Activated T-cell treated with anti-CD3 and anti-CD28 coated beads, Interleukin-2, amount 50 U/mL, for 4 hours (primary cell): ENCODE measurements around the gene BEND6. TPM values are rescaled to one million over a fixed set of nuclear protein-coding genes. Genes with fewer than 3 reads are reported as not detected.

ENCODE experiments used
- ATAC-seq, 2 donors: fragments of 200-7000 bp; cut with Tn5 transposase; one replicate each; pipeline ENCODE4 v1.10.0; 2021
- DNase-seq: peaks from one replicate; pipeline ENCODE4 v3.0.0-alpha.2; 2020
- H3K27me3 Mint-ChIP-seq: one replicate; pipeline ENCODE4 v1.8.0; 2021; ENCODE audit warnings: low read depth, mixed read lengths
- H3K36me3 Mint-ChIP-seq: one replicate; pipeline ENCODE4 v1.8.0; 2022; ENCODE audit warnings: mixed read lengths; ENCODE audit not compliant: insufficient read depth
- H3K4me1 Mint-ChIP-seq: one replicate; pipeline ENCODE4 v1.8.0; 2021; ENCODE audit warnings: low read depth, mixed read lengths
- H3K4me3 Mint-ChIP-seq: one replicate; pipeline ENCODE4 v1.8.0; 2021; ENCODE audit warnings: mild to moderate bottlenecking, moderate library complexity, mixed read lengths
- H3K9me3 Mint-ChIP-seq: one replicate; pipeline ENCODE4 v1.8.0; 2021; ENCODE audit warnings: mixed read lengths
- total RNA-seq, 3 donors: library from RNA; stranded (reverse); gene quantifications; one replicate each; pipeline ENCODE4 v1.2.1, GENCODE V29; 2021

The BEND6 gene
- total RNA-seq, 3 donors from 2014 or later, result 0.05 TPM; not detected in 2

- no peak overlapping the region for H3K4me3 Mint-ChIP-seq
- ATAC-seq (no peak), DNase-seq (no peak)
- H3K36me3 Mint-ChIP-seq, result no peaks in the 10 kb centered on the region
- no peaks in the 10 kb centered on the region for H3K9me3 Mint-ChIP-seq
- H3K4me1 Mint-ChIP-seq, result no peaks in the 10 kb centered on the region
- H3K27me3 Mint-ChIP-seq, result peaks cover 10% of the 10 kb centered on the region
Measured at GRCh38 chr6:56930846-56931245, 24.1 kb upstream of the BEND6 start.

GRCh38 chr6:56932910-56933477 is 21.9 kb upstream of the BEND6 start:
- DNase-seq, result no peak
- no peaks in the 10 kb centered on the region for H3K36me3 Mint-ChIP-seq
- H3K4me1 Mint-ChIP-seq, result no peaks in the 10 kb centered on the region
- ATAC-seq, result no peak
- no peak overlapping the region for H3K4me3 Mint-ChIP-seq
- H3K9me3 Mint-ChIP-seq, result no peaks in the 10 kb centered on the region
- H3K27me3 Mint-ChIP-seq, result peaks cover 6% of the 10 kb centered on the region

GRCh38 chr6:56933650-56934049 is 21.3 kb upstream of the BEND6 start:
- peaks cover 2% of the 10 kb centered on the region for H3K4me1 Mint-ChIP-seq
- H3K36me3 Mint-ChIP-seq, result no peaks in the 10 kb centered on the region
- H3K27me3 Mint-ChIP-seq, result peaks cover 4% of the 10 kb centered on the region
- ATAC-seq, result no peak
- DNase-seq, result no peak
- H3K9me3 Mint-ChIP-seq, result no peaks in the 10 kb centered on the region
- H3K4me3 Mint-ChIP-seq, result no peak overlapping the region

- ATAC-seq (no peak), DNase-seq (no peak)
- peaks cover 2% of the 10 kb centered on the region for H3K4me1 Mint-ChIP-seq
- no peaks in the 10 kb centered on the region for H3K36me3 Mint-ChIP-seq
- peaks cover 7% of the 10 kb centered on the region for H3K27me3 Mint-ChIP-seq
- H3K9me3 Mint-ChIP-seq, result peaks cover 4% of the 10 kb centered on the region
- no peak overlapping the region for H3K4me3 Mint-ChIP-seq
Measured at GRCh38 chr6:56934876-56935275, 20.0 kb upstream of the BEND6 start.

- DNase-seq (no peak), ATAC-seq (no peak)
- Mint-ChIP-seq H3K36me3 (no peaks in the 10 kb centered on the region), H3K4me1 (peaks cover 2% of the 10 kb centered on the region), H3K9me3 (peaks cover 10% of the 10 kb centered on the region), H3K4me3 (no peak overlapping the region), H3K27me3 (peaks cover 7% of the 10 kb centered on the region)
Measured at GRCh38 chr6:56936466-56936865, 18.4 kb upstream of the BEND6 start.

- Mint-ChIP-seq H3K4me3 (no peak overlapping the region), H3K36me3 (no peaks in the 10 kb centered on the region), H3K4me1 (peaks cover 2% of the 10 kb centered on the region), H3K27me3 (peaks cover 10% of the 10 kb centered on the region), H3K9me3 (peaks cover 21% of the 10 kb centered on the region)
- ATAC-seq (peak; percentile 84 to 89), DNase-seq (no peak)
Measured at GRCh38 chr6:56938649-56939191, 16.2 kb upstream of the BEND6 start.

GRCh38 chr6:56940463-56940862 is 14.4 kb upstream of the BEND6 start:
- no peak overlapping the region for H3K4me3 Mint-ChIP-seq
- peaks cover 22% of the 10 kb centered on the region for H3K27me3 Mint-ChIP-seq
- ATAC-seq, result no peak

GRCh38 chr6:56940977-56941376 is 13.9 kb upstream of the BEND6 start:
- Mint-ChIP-seq H3K27me3 (peaks cover 20% of the 10 kb centered on the region), H3K4me1 (peaks cover 2% of the 10 kb centered on the region), H3K4me3 (no peak overlapping the region), H3K36me3 (no peaks in the 10 kb centered on the region), H3K9me3 (peaks cover 21% of the 10 kb centered on the region)
- DNase-seq (no peak), ATAC-seq (no peak)

More at GRCh38 chr6:56940463-56940862, 14.4 kb upstream of the BEND6 start:
- H3K36me3 Mint-ChIP-seq, result no peaks in the 10 kb centered on the region
- H3K4me1 Mint-ChIP-seq, result peaks cover 2% of the 10 kb centered on the region
- no peak for DNase-seq
- H3K9me3 Mint-ChIP-seq, result peaks cover 21% of the 10 kb centered on the region

- ATAC-seq (no peak), DNase-seq (no peak)
- H3K27me3 Mint-ChIP-seq, result peaks cover 44% of the 10 kb centered on the region
- H3K9me3 Mint-ChIP-seq, result peaks cover 17% of the 10 kb centered on the region
- H3K4me3 Mint-ChIP-seq, result no peak overlapping the region
- no peaks in the 10 kb centered on the region for H3K4me1 Mint-ChIP-seq
- no peaks in the 10 kb centered on the region for H3K36me3 Mint-ChIP-seq
Measured at GRCh38 chr6:56944661-56945060, 10.2 kb upstream of the BEND6 start.

GRCh38 chr6:56946368-56946767 is 8.5 kb upstream of the BEND6 start:
- no peak for ATAC-seq
- Mint-ChIP-seq H3K27me3 (peaks cover 44% of the 10 kb centered on the region), H3K4me3 (no peak overlapping the region), H3K4me1 (no peaks in the 10 kb centered on the region), H3K9me3 (peaks cover 11% of the 10 kb centered on the region), H3K36me3 (no peaks in the 10 kb centered on the region)
- no peak for DNase-seq

GRCh38 chr6:56947924-56948323 is 7.0 kb upstream of the BEND6 start:
- Mint-ChIP-seq H3K36me3 (no peaks in the 10 kb centered on the region), H3K9me3 (peaks cover 1% of the 10 kb centered on the region), H3K27me3 (peaks cover 53% of the 10 kb centered on the region), H3K4me3 (no peak overlapping the region), H3K4me1 (no peaks in the 10 kb centered on the region)
- DNase-seq (no peak), ATAC-seq (no peak)

- Mint-ChIP-seq H3K4me1 (peaks cover 11% of the 10 kb centered on the region), H3K9me3 (no peaks in the 10 kb centered on the region), H3K4me3 (no peak overlapping the region), H3K36me3 (no peaks in the 10 kb centered on the region), H3K27me3 (peaks cover 62% of the 10 kb centered on the region)
- DNase-seq (no peak), ATAC-seq (no peak)
Measured at GRCh38 chr6:56949265-56949664, 5.6 kb upstream of the BEND6 start.

GRCh38 chr6:56949925-56950495 is 4.9 kb upstream of the BEND6 start:
- no peaks in the 10 kb centered on the region for H3K9me3 Mint-ChIP-seq
- H3K27me3 Mint-ChIP-seq, result peaks cover 59% of the 10 kb centered on the region
- DNase-seq, result no peak
- H3K4me1 Mint-ChIP-seq, result peaks cover 13% of the 10 kb centered on the region
- H3K36me3 Mint-ChIP-seq, result no peaks in the 10 kb centered on the region
- H3K4me3 Mint-ChIP-seq, result no peak overlapping the region
- no peak for ATAC-seq

- H3K4me3 Mint-ChIP-seq, result no peak overlapping the region
- no peak for DNase-seq
- no peaks in the 10 kb centered on the region for H3K9me3 Mint-ChIP-seq
- no peak for ATAC-seq
- peaks cover 62% of the 10 kb centered on the region for H3K27me3 Mint-ChIP-seq
- H3K4me1 Mint-ChIP-seq, result peaks cover 19% of the 10 kb centered on the region
- no peaks in the 10 kb centered on the region for H3K36me3 Mint-ChIP-seq
Measured at GRCh38 chr6:56951049-56951831, 3.7 kb upstream of the BEND6 start.
